Stimulated activated memory B cell treated with anti-CD40 and anti-IgM and Interleukin-4, amounts not matched to agents 10 μg/mL and 1 μg/mL and 100 μg/mL, for 72 hours (primary cell): ENCODE data around the gene MMP23B.
"Not testable (repeated sequence)": the region's sequence is repeated elsewhere in the genome, so short reads cannot be mapped to it uniquely, and the experiment has no call there.

Source experiments
- ATAC-seq: fragments of 150-1000 bp; cut with Tn5 transposase; 2 replicates; pipeline ENCODE4 v1.10.0; 2021
- H3K27ac Mint-ChIP-seq: one replicate; pipeline ENCODE4 v1.8.0; 2022; ENCODE audit warnings: mild to moderate bottlenecking, mixed read lengths
- H3K27me3 Mint-ChIP-seq: one replicate; pipeline ENCODE4 v1.8.0; 2022; ENCODE audit warnings: mixed read lengths
- H3K36me3 Mint-ChIP-seq: one replicate; pipeline ENCODE4 v1.8.0; 2022; ENCODE audit warnings: mixed read lengths
- H3K4me1 Mint-ChIP-seq: one replicate; pipeline ENCODE4 v1.8.0; 2022; ENCODE audit warnings: mixed read lengths
- H3K4me3 Mint-ChIP-seq: one replicate; pipeline ENCODE4 v1.8.0; 2022; ENCODE audit warnings: mild to moderate bottlenecking, moderate library complexity, mixed read lengths
- H3K9me3 Mint-ChIP-seq: one replicate; pipeline ENCODE4 v1.8.0; 2022; ENCODE audit warnings: mixed read lengths

MMP23B gene

DNA sequence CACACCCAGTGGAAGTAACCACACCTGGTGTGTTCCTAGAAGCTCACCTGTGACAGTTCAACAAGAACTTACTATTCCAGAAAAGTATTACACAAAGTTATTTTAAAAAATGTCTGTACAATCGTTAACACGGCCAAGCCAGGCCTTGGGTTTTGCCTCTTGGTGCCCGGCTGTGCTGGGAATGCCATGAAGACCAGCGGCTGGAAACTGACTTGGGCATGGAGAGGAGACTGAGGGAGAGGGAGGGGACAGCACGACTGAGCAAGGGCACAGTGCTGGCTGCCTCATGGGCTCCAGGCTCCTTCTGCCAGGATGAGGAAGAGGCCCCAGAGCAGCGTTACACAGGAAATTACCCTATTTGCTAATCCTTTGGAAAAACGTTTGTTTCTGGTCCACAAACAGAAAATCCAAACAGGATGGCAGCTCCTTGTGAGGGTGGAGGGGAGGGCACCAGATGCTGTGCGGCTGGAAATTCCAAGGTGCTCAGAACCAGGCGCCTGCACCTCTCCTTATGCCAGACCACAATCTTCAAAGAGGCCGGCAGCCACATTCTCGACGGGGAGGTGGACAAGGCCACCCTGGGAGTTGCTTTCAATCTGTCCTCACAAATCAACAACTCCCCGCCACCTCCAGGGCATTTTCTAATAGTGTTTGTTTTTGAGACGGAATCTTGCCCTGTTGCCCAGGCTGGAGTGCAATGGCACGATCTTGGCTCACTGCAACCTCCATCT lies 31.0 kb downstream of the MMP23B start:
- H3K27ac Mint-ChIP-seq, H3K27me3 Mint-ChIP-seq, H3K4me3 Mint-ChIP-seq, H3K4me1 Mint-ChIP-seq, ATAC-seq, H3K9me3 Mint-ChIP-seq, H3K36me3 Mint-ChIP-seq: not testable (repeated sequence)

DNA sequence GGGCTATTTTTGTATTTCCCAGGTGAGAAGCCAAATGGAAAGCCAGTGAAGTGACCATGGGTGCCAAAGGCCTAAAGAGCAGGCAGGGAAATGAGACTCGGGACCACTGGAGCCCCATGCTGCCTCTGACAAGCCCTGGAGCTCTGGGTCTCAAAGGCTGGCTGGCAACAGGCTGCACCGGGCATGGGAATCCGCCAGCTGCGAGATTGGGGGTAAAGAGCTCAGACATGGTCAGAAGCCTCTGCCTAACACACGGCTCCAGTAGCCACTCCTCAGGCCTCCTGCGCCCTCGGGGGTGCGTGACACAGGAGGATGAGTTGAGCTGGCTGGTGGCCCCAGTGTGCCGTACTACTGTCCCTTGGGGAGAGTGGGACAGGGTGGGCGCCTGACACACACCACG lies 32.3 kb downstream of the MMP23B start:
- not testable (repeated sequence) for H3K36me3 Mint-ChIP-seq, H3K9me3 Mint-ChIP-seq, H3K4me1 Mint-ChIP-seq, H3K27me3 Mint-ChIP-seq, ATAC-seq, H3K4me3 Mint-ChIP-seq, H3K27ac Mint-ChIP-seq

DNA sequence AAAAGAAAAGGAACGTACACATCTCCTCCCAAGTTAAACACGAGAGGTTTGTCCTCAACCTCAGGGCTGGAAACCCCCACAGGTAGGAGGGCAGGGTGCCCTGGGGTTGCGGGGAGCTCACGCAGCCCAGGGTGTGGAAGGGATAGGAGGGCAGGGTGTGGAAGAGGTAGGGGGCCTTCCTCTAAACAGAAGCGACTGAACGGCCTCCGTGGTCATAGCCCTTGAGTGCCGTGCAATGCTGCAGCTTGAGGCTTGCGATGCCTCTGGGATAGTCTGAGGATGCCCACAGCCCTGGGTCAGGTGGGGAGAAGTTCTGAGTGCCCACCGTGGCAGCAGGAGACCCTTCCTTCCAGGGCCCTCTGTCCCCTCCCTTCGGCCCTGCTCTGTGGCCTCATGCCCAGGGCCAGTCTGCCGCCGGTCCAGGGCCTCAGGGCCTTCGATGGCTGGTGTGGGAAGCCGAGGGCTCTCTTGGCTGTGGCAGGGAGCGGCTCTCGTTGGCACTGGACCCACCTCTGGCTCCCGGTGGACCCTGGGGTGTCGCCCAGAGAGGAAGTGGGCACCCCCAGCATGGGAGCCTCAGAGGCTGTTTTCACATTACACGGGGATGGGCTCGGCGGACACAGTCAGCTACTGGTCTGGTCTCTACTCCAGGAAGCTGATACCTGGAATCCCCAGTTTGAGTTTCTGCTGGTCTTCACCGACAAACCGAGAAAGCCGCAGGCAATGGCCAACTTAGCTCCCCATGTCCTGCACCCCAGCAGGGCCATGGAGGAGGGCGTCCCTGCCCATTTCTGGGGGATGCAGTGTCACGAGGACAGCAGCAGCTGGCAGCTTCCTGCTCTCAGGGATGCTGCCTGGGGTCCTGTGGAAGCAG lies 33.2 kb downstream of the MMP23B start:
- Mint-ChIP-seq H3K36me3 (peaks cover 9% of the 10 kb centered on the region), H3K27ac (no peak overlapping the region), H3K9me3 (no peaks in the 10 kb centered on the region), H3K27me3 (no peaks in the 10 kb centered on the region), H3K4me1 (no peaks in the 10 kb centered on the region), H3K4me3 (no peak overlapping the region)
- ATAC-seq = no peak

DNA sequence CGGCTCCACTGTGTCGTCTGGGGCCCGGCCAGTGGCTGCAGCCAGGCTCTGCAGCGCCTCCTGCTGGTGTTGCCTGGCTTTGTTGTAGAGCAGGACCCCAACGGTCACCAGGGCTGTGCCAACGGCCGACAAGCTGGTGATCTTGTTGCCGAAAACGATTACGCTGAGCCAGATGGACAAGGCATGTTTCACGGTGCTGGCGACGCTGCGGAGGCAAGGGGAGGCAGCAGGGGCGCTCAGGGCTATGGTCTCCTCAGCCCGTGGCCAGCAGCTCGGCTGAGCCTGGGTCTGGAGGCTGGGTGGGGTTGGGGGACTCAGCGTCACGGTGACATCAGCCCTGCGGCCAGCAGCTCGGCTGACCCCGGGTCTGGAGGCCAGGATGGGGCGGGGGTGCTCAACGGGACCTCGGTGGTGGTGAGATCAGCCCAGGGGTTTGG lies 33.9 kb downstream of the MMP23B start:
- Mint-ChIP-seq H3K9me3 (no peaks in the 10 kb centered on the region), H3K27ac (no peak overlapping the region), H3K27me3 (no peaks in the 10 kb centered on the region), H3K36me3 (peaks cover 9% of the 10 kb centered on the region), H3K4me1 (no peaks in the 10 kb centered on the region), H3K4me3 (no peak overlapping the region)
- ATAC-seq = no peak

DNA sequence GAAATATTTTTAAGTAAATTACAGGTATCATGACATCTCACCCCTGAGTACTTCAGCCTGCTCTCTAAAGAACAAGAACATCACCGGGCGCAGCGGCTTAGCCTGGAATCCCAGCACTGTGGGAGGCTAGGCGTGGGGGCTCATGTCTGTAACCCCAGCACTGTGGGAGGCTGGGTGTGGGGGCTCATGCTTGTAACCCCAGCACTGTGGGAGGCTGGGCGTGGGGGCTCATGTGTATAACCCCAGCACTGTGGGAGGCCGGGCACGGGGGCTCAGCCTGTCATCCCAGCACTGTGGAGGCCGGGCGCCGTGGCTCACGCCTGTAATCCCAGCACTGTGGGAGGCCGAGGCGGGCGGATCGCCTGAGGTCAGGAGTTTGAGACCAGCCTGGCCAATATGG lies 34.6 kb downstream of the MMP23B start:
- no peak for ATAC-seq
- Mint-ChIP-seq H3K9me3 (no peaks in the 10 kb centered on the region), H3K27ac (no peak overlapping the region), H3K4me1 (no peaks in the 10 kb centered on the region), H3K27me3 (no peaks in the 10 kb centered on the region), H3K36me3 (peaks cover 13% of the 10 kb centered on the region), H3K4me3 (no peak overlapping the region)

DNA sequence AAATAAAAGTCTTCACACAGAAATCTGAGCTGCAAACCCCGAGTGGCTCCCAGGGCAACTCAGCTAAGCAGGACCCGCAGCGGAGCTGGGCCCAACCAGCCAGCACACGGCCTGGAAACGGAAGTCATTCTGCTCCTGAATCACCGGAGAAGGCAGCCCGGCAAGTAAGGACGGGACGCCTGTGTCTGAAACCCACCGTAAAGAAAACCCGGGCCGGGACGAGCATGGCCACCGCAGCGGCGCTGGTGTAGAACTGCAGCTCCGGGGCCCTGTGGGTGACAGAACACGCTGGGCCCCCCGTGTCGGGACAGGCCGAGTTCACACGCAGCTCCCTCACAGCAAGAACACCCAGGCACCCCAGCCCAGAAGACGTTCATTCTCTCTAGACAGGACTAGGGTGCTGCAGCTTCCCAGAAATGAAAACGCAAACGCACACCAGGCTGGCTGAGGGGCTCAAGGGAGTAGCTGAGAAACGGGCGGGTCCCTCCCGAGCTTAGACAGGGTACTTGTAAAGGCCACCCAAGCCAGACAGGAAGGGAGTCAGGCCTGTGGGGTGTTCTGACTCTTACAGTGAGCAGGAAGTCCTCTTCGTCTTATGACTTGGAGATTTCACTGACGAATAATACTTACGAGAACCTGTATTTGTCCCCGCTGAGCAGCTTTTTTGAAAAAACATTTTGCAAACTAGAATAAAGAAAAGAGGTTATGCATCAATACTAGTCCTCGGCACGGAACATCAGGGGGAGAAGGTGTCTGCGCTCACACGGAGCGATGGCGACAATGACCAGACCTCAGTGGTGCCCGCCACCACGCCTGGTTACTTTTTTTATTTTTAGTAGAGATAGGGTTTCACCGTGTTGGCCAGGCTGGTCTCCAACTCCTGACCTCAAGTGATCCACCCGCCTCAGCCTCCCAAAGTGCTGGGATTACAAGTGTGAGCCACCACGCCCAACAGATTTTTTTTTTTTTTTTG lies 37.8 kb downstream of the MMP23B start:
- H3K27me3 Mint-ChIP-seq = no peaks in the 10 kb centered on the region
- H3K4me3 Mint-ChIP-seq = no peak overlapping the region
- H3K27ac Mint-ChIP-seq = no peak overlapping the region
- peaks cover 19% of the 10 kb centered on the region for H3K36me3 Mint-ChIP-seq
- peaks cover 8% of the 10 kb centered on the region for H3K4me1 Mint-ChIP-seq
- no peaks in the 10 kb centered on the region for H3K9me3 Mint-ChIP-seq
- ATAC-seq = no peak

DNA sequence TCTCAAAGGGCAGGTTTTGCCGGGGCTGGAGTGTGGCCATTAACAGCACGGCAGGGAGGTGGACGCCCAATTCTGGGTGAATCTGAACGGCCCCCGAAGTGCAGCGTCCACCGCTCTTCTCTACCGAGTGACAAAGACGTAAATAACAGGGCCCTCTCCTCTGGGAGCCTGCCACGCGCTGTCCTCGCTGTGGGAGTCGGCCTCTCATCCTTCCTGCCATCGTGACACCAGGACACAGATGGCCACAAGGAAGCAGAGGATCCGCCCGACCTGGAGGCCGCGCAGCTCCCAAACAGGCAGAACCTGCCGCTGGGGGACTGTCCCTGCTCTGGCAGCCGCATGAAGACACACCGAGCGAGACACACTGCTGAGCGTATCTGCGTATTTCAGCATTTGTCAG lies 38.9 kb downstream of the MMP23B start:
- Mint-ChIP-seq H3K9me3 (no peaks in the 10 kb centered on the region), H3K4me1 (peaks cover 11% of the 10 kb centered on the region), H3K27ac (no peak overlapping the region), H3K4me3 (no peak overlapping the region), H3K27me3 (no peaks in the 10 kb centered on the region), H3K36me3 (peaks cover 19% of the 10 kb centered on the region)
- ATAC-seq = no peak

DNA sequence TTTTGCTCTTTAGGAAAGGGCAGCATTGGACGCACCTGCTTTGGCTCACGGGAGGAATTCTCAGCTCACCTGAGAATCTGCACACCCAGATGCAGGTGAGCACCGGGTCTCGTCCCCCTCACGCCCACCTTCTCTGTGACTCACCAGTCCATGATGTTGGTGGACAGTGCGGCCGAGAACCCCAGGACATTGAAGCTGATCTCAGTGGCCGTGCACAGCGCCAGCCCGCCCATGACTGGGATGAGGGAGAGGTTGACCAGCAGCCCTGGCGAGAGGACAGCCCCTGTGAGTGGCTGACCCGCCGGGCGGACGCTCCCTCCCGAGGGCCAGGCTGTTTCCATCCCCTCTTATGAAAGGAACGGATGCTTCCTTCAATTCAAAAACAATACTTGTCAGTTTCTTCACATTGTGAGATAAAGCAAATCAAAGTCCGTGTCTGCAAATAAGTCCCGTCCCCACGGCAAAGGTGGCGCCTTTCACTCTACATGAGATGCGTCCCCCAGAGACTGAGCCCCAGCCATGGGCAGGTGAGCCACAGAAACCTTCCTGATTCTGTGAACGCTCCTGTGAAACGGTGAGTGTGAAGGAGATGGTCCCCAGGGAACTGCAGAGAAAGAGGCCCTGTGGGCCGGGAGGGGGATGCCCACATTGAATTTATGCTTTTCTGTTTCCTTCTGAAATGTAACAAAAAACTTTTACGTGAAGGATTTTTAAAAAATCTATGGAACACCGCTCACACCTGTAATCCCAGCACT lies 39.6 kb downstream of the MMP23B start:
- Mint-ChIP-seq H3K9me3 (no peaks in the 10 kb centered on the region), H3K4me3 (no peak overlapping the region), H3K36me3 (peaks cover 19% of the 10 kb centered on the region), H3K4me1 (peaks cover 11% of the 10 kb centered on the region), H3K27ac (no peak overlapping the region), H3K27me3 (no peaks in the 10 kb centered on the region)
- ATAC-seq = no peak

DNA sequence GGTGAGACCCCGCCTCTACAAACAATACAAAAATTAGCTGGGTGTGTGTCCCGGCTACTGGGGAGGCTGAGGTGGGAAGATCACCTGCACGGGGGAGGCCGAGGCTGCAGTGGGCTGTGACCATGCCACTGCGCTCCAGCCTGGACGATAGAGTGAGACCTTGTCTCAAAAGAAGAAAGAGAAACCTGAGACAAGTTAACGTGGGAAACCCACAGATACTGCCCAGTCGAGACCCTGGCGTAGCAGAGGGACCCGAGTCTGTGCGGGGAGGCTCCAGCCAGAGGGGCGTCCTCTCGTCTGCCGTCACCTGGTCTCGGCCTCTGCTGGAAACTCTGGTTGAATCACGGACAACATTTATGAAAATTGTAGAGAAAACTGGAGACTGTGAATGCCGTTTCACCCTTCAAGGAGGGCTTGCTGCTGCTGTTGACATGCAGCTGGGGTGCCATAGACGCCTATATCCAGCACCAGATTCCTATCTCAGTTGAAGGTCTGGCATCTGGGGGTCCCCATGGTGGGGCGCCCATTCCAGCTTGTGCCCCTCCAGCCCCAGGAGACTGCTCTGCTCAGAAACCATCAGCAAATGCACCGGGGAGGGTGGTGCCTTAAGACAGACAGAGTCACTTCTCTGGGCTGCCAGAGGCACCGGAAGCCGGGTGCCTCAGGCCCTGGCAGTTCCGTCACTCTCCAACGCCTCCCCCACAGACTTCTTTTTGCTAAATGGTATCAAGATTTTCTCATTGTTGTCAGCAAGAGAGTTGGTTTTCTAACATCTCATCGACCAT lies 40.4 kb downstream of the MMP23B start:
- ATAC-seq = no peak
- Mint-ChIP-seq H3K27ac (no peak overlapping the region), H3K36me3 (peaks cover 19% of the 10 kb centered on the region)

DNA sequence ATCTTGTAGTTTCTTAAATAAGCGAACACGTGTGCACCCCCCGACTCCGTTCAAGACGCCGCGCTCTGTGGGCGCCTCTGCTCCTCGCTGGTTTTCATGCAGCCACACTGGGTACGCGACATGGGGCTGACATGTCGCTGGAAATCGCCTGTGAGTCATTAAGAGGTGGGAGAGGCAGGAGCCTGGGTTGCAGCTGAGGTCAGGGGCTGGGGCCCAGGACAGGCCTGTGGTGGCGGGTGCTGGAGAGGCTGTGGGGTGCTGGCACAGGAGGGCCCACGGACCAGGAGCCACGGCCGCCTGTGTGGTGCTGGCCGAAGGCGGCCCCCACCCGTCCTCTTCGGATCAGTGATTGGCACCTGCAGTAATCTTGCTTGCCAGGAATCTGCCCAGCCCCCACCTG lies 42.8 kb downstream of the MMP23B start:
- Mint-ChIP-seq H3K4me1 (peaks cover 36% of the 10 kb centered on the region), H3K36me3 (peaks cover 14% of the 10 kb centered on the region)
- not testable (repeated sequence) for H3K27me3 Mint-ChIP-seq, H3K4me3 Mint-ChIP-seq, H3K27ac Mint-ChIP-seq, H3K9me3 Mint-ChIP-seq, ATAC-seq

More for the DNA sequence above, 40.4 kb downstream of the MMP23B start:
- Mint-ChIP-seq H3K4me3 (no peak overlapping the region), H3K9me3 (no peaks in the 10 kb centered on the region), H3K4me1 (peaks cover 14% of the 10 kb centered on the region), H3K27me3 (no peaks in the 10 kb centered on the region)

DNA sequence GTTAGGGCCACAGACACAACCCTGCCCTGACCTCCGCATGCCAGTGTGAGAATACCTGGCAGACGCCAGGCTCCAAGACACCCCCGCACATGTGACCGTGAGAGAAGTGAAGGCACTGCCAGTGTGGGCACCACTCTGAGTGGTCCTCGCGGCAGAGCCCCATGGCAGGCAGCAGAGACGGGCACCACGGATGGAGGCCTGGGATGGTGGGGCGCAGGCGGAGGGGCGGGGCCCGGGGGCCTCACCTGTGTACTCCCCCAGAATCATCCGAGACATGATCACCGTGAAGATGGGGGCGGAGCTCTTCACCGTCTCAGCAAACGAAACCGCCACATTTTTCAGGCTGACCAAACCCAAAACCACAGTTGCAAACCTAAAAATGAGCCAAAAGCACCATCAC lies 43.2 kb downstream of the MMP23B start:
- H3K4me3 Mint-ChIP-seq, H3K9me3 Mint-ChIP-seq, H3K27me3 Mint-ChIP-seq, H3K27ac Mint-ChIP-seq: not testable (repeated sequence)
- ATAC-seq = peak; percentile 4
- Mint-ChIP-seq H3K4me1 (peaks cover 36% of the 10 kb centered on the region), H3K36me3 (peaks cover 10% of the 10 kb centered on the region)

DNA sequence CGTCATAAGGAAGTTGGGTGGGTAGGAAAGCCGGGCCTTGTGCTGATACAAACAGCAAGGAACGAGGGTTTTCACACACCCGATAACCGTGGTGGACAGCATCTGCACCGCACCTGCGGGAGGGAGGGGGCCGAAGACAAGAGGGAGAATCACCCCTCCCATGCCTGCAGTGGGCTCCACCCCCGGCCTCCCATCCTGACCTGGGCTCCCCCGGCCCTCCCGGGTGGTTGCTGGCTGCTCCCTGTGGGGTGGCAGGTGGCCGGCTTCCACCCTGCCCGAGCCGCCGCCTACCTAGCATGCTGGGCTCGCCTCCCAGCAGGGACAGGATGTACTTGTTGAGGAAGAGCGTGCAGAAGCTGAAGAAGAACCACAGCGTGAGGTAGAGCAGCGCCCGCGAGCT lies 44.1 kb downstream of the MMP23B start:
- not testable (repeated sequence) for H3K27me3 Mint-ChIP-seq, H3K9me3 Mint-ChIP-seq, H3K27ac Mint-ChIP-seq, H3K4me3 Mint-ChIP-seq, ATAC-seq
- H3K4me1 Mint-ChIP-seq = peaks cover 42% of the 10 kb centered on the region
- peaks cover 13% of the 10 kb centered on the region for H3K36me3 Mint-ChIP-seq

DNA sequence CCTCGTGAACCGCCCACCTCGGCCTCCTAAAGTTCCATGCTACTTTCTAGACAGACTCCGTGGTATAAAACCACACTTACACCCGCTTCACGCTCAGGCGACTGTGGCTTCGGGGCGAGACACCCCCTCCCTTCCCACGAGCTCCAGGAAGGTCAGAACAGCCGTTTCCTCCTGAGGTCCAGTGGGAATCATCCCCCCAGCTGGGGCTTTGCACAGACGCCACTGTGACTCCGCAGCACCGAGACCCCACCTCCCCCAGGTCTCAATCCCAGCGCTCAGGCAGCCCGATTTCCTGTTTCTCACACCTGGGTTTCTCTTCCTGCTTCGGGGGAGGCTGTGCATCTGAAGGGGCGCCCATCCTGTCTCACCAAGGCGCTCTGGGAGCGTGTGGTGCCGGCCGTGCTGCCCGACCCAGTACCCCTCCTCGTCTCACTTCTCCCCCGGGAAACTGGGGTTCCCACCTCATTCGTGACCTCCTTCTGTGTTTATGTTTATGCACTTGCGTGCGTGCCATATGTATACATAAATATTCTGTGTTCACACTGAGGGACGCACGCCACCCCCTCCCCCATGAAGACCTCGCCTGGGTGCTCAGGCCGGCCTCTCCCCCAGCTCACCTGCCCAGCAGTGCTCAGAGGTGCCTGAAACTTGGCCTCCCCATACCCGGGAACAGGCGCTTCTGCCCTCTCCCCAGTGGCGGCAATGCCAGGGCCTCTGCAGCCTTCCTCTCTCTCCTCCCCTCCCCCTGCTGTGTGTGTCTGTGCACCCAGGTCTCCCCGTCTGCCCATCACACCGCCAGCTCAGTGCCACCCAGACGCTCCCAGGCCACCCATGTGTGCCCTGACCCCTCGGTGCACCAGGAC lies 46.0 kb downstream of the MMP23B start:
- Mint-ChIP-seq H3K4me1 (peaks cover 41% of the 10 kb centered on the region), H3K27me3 (no peaks in the 10 kb centered on the region), H3K27ac (peak overlapping the region; percentile 85), H3K36me3 (peaks cover 6% of the 10 kb centered on the region), H3K4me3 (peak overlapping the region; percentile 56), H3K9me3 (no peaks in the 10 kb centered on the region)
- ATAC-seq = peak; percentile 88
